Breast epithelium (tissue), 3 donors: ENCODE results near the gene UBAC2.

ENCODE experiments used
- POLR2A ChIP-seq: fragments of 450-650 bp; IDR thresholded peaks from one replicate; pipeline ENCODE4 v1.6.1; 2016; ENCODE audit warnings: antibody characterized with exemption, mild to moderate bottlenecking, moderate library complexity
- POLR2AphosphoS5 ChIP-seq, 3 donors: sonication (generic); formaldehyde crosslinking; IDR thresholded peaks; one replicate each; pipeline ENCODE4 v1.6.1; 2017; ENCODE audit warnings: antibody characterized with exemption in 3 of 3
- TF ChIP-seq, protein P1 (sequence below), 3 donors: fragments of 450-650 bp; IDR thresholded peaks; one replicate each; pipeline ENCODE4 v1.5.1; 2016 to 2017; ENCODE audit warnings: antibody characterized with exemption in 3 of 3, mild to moderate bottlenecking in 3 of 3, moderate library complexity in 3 of 3

DNA sequence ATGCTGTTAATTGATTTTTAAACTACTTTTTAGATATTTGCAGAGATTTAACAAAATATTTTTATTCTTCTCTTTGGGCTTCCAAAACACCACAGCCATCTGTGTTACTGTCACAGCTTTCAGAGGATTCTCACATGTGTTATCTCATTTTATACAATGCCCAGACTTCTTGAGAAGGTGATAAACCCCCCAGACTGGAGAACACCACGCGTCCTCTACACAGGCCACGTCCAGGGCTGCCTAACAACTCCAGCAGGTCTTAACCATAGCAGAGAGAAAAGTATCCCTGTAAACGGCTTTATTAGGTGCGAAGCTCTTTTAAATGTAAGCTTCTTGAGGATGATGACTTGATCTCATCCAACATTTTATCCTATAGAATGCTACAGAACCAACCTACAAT, 104.5 kb downstream of the UBAC2 start:
- TF ChIP-seq POLR2A: no peak
- TF ChIP-seq, protein P1, sequence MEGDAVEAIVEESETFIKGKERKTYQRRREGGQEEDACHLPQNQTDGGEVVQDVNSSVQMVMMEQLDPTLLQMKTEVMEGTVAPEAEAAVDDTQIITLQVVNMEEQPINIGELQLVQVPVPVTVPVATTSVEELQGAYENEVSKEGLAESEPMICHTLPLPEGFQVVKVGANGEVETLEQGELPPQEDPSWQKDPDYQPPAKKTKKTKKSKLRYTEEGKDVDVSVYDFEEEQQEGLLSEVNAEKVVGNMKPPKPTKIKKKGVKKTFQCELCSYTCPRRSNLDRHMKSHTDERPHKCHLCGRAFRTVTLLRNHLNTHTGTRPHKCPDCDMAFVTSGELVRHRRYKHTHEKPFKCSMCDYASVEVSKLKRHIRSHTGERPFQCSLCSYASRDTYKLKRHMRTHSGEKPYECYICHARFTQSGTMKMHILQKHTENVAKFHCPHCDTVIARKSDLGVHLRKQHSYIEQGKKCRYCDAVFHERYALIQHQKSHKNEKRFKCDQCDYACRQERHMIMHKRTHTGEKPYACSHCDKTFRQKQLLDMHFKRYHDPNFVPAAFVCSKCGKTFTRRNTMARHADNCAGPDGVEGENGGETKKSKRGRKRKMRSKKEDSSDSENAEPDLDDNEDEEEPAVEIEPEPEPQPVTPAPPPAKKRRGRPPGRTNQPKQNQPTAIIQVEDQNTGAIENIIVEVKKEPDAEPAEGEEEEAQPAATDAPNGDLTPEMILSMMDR (IDR thresholded peaks at IDR 0.05): no peak
- no peak for TF ChIP-seq POLR2AphosphoS5 (IDR thresholded peaks at IDR 0.05)
